GM12874 (cell line): Measurements from ENCODE around the gene FRAS1.

Experiments
- TF ChIP-seq, protein P1 (sequence below): IDR thresholded peaks from 2 replicates; pipeline ENCODE4 v1.5.1; 2011; ENCODE audit warnings: low read depth, mild to moderate bottlenecking, control low read depth, low read length, moderate library complexity; ENCODE audit not compliant: insufficient read depth

Gene FRAS1

DNA sequence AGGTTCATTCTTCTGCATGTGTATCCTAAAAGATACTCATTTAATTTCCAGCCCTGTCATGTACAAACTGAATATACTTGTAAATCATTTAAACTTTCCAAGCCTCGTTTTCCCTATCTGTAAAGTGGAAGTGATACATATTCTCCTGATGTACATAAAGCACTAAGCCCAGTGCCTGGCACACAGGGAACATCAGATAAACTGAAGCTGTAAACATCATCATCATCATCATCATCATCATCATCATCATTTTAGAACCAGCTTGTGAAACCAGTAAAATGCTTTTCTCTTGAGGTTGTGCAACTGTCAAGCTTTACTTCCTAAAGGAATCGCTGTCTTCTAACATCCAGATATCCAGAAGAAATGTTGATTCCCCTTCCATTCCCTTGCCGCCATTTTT lies 411.1 kb downstream of the FRAS1 start:
- TF ChIP-seq, protein P1, sequence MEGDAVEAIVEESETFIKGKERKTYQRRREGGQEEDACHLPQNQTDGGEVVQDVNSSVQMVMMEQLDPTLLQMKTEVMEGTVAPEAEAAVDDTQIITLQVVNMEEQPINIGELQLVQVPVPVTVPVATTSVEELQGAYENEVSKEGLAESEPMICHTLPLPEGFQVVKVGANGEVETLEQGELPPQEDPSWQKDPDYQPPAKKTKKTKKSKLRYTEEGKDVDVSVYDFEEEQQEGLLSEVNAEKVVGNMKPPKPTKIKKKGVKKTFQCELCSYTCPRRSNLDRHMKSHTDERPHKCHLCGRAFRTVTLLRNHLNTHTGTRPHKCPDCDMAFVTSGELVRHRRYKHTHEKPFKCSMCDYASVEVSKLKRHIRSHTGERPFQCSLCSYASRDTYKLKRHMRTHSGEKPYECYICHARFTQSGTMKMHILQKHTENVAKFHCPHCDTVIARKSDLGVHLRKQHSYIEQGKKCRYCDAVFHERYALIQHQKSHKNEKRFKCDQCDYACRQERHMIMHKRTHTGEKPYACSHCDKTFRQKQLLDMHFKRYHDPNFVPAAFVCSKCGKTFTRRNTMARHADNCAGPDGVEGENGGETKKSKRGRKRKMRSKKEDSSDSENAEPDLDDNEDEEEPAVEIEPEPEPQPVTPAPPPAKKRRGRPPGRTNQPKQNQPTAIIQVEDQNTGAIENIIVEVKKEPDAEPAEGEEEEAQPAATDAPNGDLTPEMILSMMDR, result no peak

DNA sequence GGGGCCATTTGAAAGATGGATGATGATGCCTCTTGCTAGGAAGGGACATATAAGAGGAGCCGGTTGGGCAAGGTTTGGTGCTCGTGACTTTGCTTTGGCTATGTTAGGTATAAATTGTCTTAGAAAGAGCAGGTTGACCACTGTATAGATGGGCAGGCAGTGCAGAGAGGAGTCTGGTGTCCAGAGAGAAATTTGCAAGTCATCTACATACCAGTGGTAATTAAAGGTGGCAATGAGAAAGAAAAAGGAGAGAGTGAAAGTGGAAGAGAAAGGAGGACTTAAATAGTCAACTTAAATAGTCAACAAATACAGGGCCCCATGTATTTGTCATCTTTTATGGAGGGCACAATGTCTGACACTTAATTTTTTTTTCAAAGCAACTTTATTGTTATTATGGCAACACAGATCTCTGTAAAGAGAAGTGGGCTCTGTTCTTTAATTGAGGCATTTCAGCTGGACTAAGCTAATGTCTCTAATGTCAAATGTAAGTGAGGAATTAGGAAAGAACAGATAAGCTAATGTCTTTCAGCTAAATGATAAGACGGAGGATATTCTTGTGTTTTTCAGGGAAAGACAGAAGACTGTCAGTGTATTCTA lies 419.1 kb downstream of the FRAS1 start:
- TF ChIP-seq, protein P1, result no peak

DNA sequence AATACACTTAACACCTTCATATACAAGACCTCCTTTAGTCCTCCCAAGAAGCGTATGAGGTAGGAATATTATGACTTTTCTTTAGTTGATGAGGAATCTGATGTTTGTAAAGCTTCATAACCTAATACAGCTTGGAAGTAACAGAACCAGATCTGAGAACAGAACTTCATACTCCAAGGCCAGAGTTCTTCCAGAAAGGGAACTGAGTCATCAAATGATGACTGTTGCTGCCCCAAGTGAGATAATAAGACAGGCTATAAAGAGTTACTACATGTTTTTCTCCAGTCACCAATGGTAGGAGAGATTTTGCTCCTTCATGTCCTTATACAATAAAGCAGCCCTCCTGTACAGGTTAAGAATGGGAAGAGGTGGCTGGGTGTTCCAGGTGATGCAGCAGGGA lies 420.2 kb downstream of the FRAS1 start:
- TF ChIP-seq, protein P1, result no peak

DNA sequence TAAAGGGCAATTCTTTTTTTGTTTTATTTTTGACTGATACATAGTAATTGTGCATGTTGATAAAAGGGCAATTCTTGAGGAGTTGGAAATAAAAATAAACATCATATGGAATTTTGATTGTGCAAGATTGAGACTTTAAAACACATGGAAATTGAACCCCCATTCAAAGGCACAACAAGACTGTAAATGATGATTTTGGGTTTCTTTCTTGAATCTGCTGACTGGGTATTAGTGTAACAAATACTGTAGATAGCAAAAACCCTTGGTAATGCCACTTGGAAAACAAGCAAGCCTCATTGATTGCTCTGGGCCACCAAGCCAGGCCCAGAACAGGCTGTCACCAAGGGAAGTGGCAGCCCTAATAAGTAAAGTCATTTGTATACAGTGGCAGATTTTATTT lies 421.4 kb downstream of the FRAS1 start:
- TF ChIP-seq, protein P1, result no peak

DNA sequence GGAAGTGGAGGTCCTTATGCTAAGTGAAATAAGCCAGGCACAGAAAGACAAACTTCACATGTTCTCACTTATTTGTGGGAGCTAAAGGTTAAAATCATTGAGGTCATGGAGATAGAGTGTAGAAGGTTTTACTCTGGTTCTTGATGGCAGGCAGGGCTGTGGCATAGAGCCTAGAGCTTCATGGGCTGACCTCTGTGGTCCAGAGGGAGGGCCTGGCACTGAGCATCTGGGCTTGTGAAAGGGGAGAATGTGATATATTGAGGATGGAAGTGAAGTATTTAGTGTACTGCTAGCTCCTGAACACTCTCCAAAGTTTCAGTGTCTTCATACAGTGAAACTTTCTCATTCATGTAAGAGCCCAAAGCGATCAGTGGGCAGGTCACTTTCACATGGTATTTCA lies 423.2 kb downstream of the FRAS1 start:
- TF ChIP-seq, protein P1, result no peak

DNA sequence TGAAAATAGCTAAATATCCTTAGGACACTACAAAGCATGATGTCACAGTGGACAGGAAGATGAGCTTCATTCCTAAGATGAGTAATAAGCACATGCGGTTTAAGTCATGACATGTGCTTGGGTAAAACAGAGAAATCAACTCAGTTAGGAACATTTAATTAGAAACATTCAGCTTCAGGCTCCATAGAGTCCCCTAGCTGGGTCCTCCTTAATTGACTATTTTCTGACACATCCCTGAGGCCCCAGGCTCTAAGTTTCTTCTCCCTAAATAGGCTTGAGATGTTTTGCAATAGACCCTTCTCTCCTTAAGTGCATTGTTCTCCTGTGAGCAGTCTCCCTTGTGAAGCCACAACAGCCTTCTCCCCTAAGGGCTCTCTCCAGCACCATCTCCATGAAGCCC lies 424.1 kb downstream of the FRAS1 start:
- TF ChIP-seq, protein P1, result no peak

DNA sequence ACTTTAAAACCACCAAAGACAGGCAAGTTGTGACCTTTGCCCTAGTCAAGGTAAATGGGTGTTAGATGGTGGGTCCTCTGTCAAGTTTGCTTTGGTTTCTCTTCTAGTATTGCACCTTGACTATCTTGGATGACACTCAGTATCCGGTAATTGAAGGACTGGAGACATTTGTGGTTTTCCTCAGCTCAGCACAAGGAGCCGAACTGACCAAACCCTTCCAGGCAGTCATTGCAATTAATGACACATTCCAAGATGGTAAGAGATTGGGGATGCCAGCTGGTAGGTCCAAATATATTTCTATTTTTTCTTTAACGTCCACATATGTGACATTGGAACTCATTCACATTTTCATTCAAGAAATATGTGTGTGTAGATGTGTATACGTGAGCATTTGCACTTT lies 425.2 kb downstream of the FRAS1 start:
- TF ChIP-seq, protein P1, result no peak
